ENCODE data around the gene ITPR2.

The ITPR2 gene

DNA sequence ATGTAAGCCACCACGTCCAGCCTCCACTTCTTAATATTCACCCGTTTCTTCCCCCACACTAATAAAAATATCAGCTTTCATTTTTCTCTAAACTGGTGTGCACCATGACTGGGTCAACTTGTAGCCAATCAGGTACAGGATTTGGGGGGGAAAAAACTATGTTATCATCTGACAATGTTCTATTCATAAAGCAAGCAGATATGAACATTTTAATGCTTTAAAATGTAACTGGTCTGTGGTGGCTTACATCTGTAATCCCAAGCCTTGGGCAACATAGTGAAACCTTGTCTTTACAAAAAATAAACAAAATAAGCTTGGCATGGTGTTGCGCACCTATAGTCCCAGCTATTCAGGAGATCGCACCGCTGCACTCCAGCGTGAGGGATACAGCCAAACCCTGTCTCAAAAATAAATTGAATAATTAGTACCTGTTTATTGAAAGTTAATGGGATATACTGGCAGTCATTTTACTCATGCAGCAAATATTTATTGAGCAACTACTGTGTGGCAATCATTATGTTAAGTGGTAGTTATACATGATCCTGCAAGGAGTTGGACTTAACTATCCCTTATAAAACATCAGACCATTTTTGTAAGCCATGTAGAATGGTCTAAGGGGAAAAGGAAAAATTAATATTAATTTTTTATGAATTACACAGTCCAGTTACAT, 15.3 kb upstream of the ITPR2 start:
- no peak for DNase-seq

DNA sequence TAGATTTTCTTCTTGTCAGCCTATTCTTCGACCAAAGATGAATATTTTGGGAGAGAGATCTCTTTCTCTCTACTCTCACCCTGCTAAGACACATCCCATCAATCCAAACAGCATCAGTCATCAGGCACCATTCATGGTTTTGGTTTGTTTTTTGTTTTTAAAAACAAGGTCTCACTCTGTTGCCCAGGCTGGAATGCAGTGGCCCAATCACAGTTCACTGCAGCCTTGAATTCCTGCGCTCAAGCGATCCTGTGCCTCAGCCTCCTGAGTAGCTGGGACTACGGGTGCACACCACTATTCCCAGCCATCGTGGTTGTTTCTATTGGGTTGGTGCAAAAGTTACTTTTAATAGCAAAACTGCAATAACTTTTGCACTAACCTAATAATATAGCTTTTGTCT, 14.4 kb upstream of the ITPR2 start:
- no peak for DNase-seq

GRCh38 chr12:26846416-26846815, 13.4 kb upstream of the ITPR2 start:
- no peak for DNase-seq

DNA sequence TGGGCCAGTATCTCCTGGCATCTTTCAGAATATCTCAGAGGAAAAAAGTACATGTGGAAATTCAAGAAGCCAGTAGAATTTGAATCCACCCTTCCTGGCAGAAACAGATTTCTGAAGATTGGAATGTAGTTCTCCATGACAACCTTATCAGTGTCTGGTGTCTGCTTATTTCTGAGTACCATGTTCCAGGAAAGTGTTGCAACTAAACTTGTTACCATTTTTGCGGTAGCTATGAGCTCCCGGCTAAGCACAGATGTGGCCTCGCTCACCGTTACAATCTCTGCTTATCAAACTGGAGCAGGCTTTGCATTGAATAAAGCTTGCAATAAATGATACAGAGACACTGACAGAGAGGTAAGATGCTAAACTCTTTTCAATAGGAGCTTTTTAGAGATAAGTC, 13.0 kb upstream of the ITPR2 start:
- DNase-seq = peak; percentile 99

GRCh38 chr12:26845057-26845666, 12.2 kb upstream of the ITPR2 start:
- peak; percentile 54 for DNase-seq

DNA sequence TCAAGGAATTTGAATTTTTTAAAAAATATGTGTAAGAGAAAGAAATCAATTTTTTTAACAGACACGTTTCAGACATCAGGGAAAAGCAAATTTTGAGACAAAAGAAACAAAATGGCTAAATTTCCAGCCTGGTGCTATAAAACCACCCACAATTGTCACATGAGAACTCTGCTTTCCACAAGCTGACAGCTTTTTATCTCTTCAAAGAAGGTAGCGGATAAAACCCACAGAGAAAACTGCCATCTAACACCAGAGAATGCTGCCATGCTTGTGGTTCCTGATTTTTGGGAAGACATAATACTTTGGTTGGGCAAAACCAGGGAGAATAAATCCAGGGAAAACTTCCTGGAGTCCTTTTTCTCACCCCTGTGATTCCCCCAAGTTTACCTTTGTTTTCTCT, 10.3 kb upstream of the ITPR2 start:
- DNase-seq = peak; percentile 81

DNA sequence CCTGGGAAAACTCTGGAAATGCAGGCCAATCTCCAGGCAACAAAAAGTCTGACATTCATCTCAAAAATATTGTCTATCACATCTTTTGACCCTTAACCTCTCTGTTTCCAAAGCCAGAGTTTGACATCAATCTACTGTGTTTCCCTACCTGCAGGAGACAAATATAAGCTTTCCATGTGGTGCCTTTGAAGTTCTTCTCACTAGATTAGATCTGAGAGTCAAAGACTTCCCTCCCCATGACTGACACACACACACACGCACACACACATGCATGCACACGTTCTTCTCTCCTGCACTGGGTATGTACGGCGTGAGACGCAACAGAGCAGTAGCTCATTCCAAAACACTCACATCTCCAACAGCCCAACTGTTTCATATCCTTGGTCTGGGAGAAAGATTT, 8.1 kb upstream of the ITPR2 start:
- DNase-seq = no peak

GRCh38 chr12:26839512-26839911, 6.5 kb upstream of the ITPR2 start:
- DNase-seq = no peak

DNA sequence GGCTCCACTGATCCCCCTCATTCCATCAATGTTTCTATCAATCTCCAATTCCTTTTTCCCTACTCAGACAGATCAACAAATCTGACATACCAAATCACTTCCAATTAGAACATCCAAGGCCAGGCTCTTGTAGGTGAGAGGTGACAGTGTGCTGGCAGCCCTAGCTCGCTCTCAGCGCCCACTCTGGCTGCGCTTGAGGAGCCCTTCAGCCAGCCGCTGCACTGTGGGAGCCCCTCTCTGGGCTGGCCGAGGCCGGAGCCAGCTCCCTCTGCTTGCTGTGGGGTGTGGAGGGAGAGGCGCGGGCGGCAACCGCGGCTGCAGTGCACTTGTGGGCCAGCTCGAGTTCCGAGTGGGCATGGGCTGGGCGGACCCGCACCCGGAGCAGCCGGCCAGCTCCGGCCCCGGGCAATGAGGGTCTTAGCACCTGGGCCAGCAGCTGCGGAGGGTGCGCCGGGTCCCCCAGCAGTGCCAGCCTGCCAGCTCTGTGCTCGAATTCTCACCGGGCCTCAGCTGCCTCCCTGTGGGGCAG, 6.0 kb upstream of the ITPR2 start:
- DNase-seq = no peak

GRCh38 chr12:26836201-26836600, 3.2 kb upstream of the ITPR2 start:
- DNase-seq = no peak

- peak; percentile 37 for DNase-seq
Measured at GRCh38 chr12:26834503-26835060, 1.6 kb upstream of the ITPR2 start.

DNA sequence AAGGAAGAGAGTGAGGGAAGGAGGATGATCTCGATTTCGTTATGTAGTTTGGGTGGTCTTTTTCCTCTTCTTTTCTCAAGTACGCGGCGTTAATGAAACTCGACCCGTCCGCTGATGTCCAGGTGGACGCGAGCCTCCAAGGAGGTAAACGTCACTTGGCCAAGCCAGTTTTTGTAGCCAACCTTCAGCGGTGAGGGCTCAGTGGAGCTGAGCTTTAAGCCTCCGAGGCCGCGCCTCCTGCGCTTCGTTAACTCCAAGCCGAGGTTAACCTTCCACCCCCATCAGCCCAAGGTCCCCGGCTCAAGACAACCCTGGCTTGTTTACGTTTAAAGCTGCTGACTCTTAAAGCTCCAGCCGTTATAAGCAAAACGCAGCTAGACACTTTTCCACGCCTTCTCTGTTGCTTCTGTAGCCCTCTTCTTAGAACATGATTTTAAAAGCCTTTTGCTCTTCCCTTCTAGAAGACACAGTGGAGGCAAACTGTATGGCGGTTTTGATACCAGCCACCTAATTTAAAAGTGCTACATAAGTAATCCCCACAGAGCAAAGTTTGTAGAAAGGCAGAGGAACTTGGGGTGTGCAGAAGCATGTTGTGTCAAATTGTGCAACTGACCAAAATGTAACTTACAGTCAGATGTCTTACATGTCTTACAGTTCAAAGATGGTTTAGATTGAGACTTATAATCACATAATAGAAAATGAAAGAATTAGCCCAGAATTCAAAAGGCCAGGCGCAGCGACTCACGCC, 923 bp upstream of the ITPR2 start:
- peak; percentile 62 for DNase-seq

DNA sequence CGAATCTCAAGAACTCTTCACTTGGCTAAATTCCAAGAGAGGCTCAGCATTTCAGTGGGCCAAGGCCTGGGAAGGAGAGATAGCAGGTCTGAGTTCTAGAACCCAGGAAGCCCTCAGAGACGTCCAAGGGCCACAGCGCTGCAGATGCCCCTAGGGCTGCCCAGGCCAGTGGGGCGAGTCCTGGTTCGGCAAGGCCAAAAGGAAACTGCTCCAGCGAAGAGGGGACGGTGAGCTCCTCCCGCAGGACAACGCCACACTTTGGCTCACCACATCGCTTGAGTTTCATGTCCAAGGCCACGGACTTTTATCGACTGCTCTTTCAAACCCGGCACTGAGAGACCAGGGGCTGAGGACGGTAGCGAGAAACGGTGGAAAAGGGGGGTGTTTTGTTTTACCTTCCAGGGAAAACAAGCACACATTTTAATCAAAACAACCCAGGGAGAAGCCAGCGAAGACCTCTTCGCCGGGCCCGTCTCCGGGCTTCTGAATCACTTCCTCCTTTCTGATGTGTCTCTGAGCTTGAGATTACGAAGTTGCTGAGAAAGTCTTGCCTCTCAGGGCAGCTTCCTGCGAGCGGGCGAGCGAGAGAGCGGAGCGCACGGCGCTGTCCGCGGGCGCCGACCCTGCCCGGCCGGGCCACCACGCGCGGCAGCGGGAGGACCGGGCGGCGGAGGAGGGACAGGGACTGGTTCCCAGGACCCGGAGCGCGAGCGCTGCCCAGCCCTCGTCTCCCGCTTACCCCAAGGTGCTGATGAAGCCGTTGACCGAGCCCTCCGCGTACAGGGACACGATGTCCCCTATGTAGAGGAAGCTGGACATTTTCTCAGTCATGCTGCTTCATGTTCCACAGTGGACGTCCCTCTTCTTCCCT, 808 bp downstream of the ITPR2 start:
- peak; percentile 95 for DNase-seq

DNA sequence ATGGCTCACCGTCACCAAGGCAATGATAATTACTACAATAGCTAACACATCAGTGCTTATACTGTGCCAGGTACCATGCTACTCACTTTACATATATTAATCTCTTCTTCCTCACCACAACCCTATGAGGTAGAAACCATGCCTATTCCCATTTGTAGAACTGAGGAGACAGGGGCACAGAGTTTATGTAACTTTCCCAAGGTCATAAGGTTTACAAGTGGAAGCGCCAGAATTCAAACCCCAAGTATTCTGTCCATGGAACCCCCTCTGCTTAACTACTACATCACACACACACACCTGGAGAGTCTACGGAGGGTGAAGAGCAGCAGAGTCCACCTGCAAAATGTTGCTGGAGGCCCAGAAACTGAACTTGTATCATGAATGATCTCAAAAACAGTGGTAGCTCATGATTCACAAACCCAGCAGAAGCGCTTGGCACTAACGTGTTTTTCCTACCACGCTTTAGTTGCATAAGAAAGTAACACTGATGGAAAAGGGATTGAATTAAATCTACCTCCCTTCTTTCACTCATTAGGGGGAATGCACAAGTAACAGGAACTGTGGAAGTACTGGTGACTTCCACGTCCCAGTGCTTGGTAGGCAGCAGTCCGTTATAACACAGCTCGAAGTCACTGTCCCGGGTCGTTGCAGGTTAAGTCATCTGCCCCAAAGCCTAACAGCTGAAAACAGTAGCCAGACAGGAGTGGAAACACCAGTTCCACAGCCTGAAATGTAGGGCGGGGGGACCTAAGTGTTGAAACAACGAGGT, 2.0 kb downstream of the ITPR2 start:
- peak; percentile 52 for DNase-seq

GRCh38 chr12:26830363-26830762, 2.6 kb downstream of the ITPR2 start:
- DNase-seq = peak; percentile 37

DNA sequence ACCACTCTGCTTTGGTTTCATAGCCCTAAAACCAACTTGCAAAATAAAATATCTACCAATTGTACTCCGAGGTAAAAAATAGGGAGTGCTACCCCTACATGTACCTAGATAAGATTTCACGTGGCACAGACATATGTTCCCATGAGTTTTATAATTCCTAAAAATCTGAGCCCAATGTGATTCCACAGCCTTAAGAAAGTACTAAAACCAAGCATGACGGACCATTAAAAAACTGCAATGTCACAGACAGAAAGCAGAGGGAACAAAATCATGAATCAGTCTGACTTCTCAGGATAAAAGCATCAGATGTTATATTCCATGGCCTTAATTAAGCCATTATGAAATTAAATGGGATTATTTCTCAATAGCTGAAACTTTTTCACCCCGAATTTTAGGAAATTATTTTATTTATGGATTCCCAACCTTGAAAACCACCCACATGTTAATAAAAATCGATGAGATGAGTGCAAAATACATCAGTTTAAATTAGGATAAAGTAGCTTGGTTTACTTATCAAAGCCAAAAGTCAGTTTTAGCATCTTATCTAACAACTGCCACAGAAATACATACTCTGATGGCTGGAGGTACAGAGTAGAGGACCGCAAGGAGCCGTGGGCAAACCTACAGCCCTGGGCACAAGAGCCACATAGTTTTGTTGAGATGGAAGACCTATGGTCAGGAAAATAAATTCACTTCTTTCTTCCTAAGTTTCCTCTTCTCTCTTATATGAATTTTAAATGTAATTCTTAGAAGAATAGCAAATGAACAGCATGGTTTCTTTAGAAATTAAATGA, 4.5 kb downstream of the ITPR2 start:
- DNase-seq = peak; percentile 39

- no peak for DNase-seq
Measured at GRCh38 chr12:26826437-26826836, 6.6 kb downstream of the ITPR2 start.

DNA sequence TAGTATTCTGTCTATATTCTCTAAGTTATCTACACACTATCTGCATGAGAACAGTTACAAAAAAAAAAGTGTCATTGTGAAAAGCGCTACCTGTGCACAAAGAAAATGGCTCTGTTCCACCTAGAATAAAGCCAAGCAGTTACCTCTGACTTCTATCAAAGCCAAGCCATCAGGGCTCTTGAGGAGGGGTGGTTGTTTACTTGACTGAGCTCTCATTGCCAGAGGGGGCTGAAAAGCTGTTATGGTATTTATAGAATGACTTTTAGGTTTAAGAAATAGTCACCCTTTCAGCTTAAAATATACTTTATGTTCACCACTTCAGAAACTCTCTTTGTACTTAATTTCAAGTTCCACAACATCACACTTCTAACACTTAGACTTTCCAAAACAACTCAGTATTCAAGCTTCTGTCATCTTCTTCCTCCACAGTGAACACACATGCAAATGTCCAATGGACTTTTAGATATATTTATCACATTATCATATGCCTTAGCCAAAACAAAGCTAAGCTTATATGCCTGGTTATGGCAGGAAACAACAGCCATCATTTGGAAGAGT, 7.5 kb downstream of the ITPR2 start:
- DNase-seq = no peak

DNA sequence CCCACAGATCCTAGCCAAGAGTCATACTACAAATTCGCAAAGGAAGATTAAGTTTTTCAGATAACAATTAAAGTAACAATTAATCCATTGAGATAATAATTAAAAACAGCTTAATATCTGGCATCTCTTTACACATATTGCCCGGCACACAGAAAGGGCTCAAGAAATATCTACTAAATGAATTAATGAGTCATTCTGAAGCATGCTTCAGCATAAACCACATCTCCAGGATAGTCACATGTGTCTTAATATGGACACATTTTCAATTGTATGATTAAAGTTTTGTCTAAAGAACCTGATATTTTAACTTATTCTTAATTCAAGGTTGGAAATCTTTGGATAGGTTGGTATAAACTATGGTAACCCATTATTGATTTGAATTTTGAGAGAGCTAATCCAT, 9.6 kb downstream of the ITPR2 start:
- peak; percentile 61 for DNase-seq

DNA sequence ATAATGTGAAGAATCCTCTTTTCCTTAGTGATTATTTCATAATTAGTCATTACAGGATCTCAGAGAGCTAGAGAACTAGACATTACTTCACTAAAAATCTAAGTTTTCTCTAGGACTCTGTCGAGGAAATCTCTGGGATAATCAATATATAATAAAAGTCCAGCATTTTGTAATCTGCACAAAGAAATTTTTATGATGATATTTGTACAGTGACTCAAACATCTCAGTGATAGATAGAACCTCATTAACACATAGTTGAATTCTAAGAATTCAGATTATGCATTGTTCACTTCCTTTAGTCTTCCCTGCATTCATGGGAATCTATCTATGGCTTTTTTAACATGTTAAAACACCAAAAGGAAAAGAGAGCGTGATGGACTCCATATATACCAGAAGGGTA, 11.0 kb downstream of the ITPR2 start:
- no peak for DNase-seq
